ENCODE results near the gene GUK1.

Gene GUK1

GRCh38 chr1:228095161-228095560 lies 44.9 kb upstream of the GUK1 start:
- DNase-seq (ENCODE audit: low read depth in 2 of 2): no peak
- no peak for TF ChIP-seq CTCF (IDR thresholded peaks at IDR 0.05; ENCODE audit: low read depth, low read length)
- H3K4me3 ChIP-seq (replicated peaks in 1 of 2; ENCODE audit: low read depth in 2 of 2, low read length in 2 of 2): no peak overlapping the region

- peak in 1 of 2 donors; percentile 29 for DNase-seq (ENCODE audit: low read depth in 2 of 2)
- no peak overlapping the region for H3K4me3 ChIP-seq (replicated peaks in 1 of 2; ENCODE audit: low read depth in 2 of 2, low read length in 2 of 2)
- TF ChIP-seq CTCF (IDR thresholded peaks at IDR 0.05; ENCODE audit: low read depth, low read length): no peak
These were observed 44.1 kb upstream of the GUK1 start for GRCh38 chr1:228095938-228096337.

- TF ChIP-seq CTCF (IDR thresholded peaks at IDR 0.05; ENCODE audit: low read depth, low read length): no peak
- DNase-seq (ENCODE audit: low read depth in 2 of 2): no peak
- no peak overlapping the region for H3K4me3 ChIP-seq (replicated peaks in 1 of 2; ENCODE audit: low read depth in 2 of 2, low read length in 2 of 2)
These were observed 43.4 kb upstream of the GUK1 start for GRCh38 chr1:228096416-228097332.

- no peak overlapping the region for H3K4me3 ChIP-seq (replicated peaks in 1 of 2; ENCODE audit: low read depth in 2 of 2, low read length in 2 of 2)
- no peak for DNase-seq (ENCODE audit: low read depth in 2 of 2)
- no peak for TF ChIP-seq CTCF (IDR thresholded peaks at IDR 0.05; ENCODE audit: low read depth, low read length)
These were observed 42.6 kb upstream of the GUK1 start for GRCh38 chr1:228097333-228098081.

- DNase-seq (ENCODE audit: low read depth in 2 of 2): no peak
- no peak for TF ChIP-seq CTCF (IDR thresholded peaks at IDR 0.05; ENCODE audit: low read depth, low read length)
These were observed 41.7 kb upstream of the GUK1 start for GRCh38 chr1:228098323-228098931.

GRCh38 chr1:228099331-228099732 lies 40.7 kb upstream of the GUK1 start:
- no peak for DNase-seq (ENCODE audit: low read depth in 2 of 2)
- H3K4me3 ChIP-seq (replicated peaks in 1 of 2; ENCODE audit: low read depth in 2 of 2, low read length in 2 of 2): no peak overlapping the region
- no peak for TF ChIP-seq CTCF (IDR thresholded peaks at IDR 0.05; ENCODE audit: low read depth, low read length)

More at GRCh38 chr1:228098323-228098931, 41.7 kb upstream of the GUK1 start:
- H3K4me3 ChIP-seq (replicated peaks in 1 of 2; ENCODE audit: low read depth in 2 of 2, low read length in 2 of 2): no peak overlapping the region

Measured in cardiac fibroblast (primary cell).